GM04504 (cell line): ENCODE results near the gene MLXIP.

Source experiments
- DNase-seq: peaks from one replicate; pipeline ENCODE4 v3.0.0-alpha.2; 2012; ENCODE audit warnings: low read depth

MLXIP gene

GRCh38 chr12:122187466-122187865 is 108.9 kb downstream of the MLXIP start:
- DNase-seq, result no peak

- DNase-seq, result no peak
Observed at GRCh38 chr12:122189626-122190475, 111.3 kb downstream of the MLXIP start.

GRCh38 chr12:122190842-122191668 is 112.5 kb downstream of the MLXIP start:
- DNase-seq, result no peak

- no peak for DNase-seq
Observed at GRCh38 chr12:122192441-122192840, 113.9 kb downstream of the MLXIP start.

GRCh38 chr12:122194804-122195203 is 116.2 kb downstream of the MLXIP start:
- no peak for DNase-seq

- DNase-seq, result no peak
Observed at GRCh38 chr12:122195405-122195804, 116.8 kb downstream of the MLXIP start.
